GM12873 (cell line): ENCODE results near the gene LCN12.

ENCODE experiments used
- CTCF ChIP-seq: IDR thresholded peaks from 2 replicates; pipeline ENCODE4 v1.5.1; 2012; ENCODE audit warnings: low read depth, mild to moderate bottlenecking, moderate library complexity, low read length, control low read depth; ENCODE audit not compliant: insufficient read depth; ENCODE audit errors: missing control alignments

The LCN12 gene

GRCh38 chr9:136985027-136985602 is 33.0 kb downstream of the LCN12 start:
- TF ChIP-seq CTCF, result no peak

- no peak for TF ChIP-seq CTCF
Observed at GRCh38 chr9:136985853-136986252, 33.8 kb downstream of the LCN12 start.

GRCh38 chr9:136988872-136989271 is 36.8 kb downstream of the LCN12 start:
- no peak for TF ChIP-seq CTCF

- no peak for TF ChIP-seq CTCF
Observed at GRCh38 chr9:136990242-136990911, 38.3 kb downstream of the LCN12 start.

- no peak for TF ChIP-seq CTCF
Observed at GRCh38 chr9:136991993-136992818, 40.1 kb downstream of the LCN12 start, which contains the start of gene PAXX. Gene PAXX, plus strand, starts transcription at chr9:136992422. Its CDS starts 22 bp downstream, at chr9:136992444.

- TF ChIP-seq CTCF, result no peak
Observed at GRCh38 chr9:136992819-136993369, 40.8 kb downstream of the LCN12 start.

GRCh38 chr9:136994180-136994887 is 42.3 kb downstream of the LCN12 start:
- no peak for TF ChIP-seq CTCF
